ENCODE data around the gene PSMD1. TPM values are rescaled to one million over a fixed set of nuclear protein-coding genes. Genes with fewer than 3 reads are reported as not detected.

Gene PSMD1
- total RNA-seq, 1 experiment from 2014 or later, result 133 TPM

DNA sequence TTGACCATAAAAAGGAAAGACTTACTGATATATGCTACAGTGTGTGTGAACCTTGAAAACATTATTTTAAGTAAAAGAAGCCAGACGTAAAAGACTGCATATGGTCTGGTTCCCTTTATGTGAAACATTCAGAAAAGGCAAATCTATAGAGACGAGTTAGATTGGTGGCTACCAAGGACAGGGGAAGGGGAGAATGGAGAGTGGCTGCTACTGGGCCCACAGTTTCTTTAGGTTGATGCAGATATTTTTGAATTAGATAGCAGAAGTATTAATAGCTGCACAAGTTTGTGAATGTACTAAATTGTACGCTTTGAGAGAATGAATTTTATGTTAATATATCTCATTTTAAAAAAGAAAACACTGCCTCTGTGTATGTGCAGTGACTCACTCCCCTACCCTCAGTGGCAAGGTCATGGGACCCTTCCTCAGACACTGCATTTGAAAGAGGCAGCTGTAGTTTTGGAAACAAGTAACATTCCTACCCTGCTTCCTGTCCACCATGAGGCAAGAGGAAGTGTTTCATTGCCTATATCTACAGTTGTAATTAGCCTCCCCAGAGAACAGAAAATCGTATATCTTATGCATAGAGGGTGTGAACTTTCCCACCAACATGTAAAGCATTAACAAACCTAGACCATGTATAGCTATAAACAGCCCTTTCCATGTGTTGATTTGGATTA lies 111.9 kb downstream of the PSMD1 start:
- H3K4me1 ChIP-seq (ENCODE audit: control insufficient read depth in 1 of 2, insufficient read depth in 2 of 2, low read length in 2 of 2), result no peaks in the 10 kb centered on the region
- POLR2A ChIA-PET, result no interaction called here
- H3K27ac ChIP-seq (ENCODE audit: low read depth, low read length), result no peak overlapping the region
- no peaks in the 10 kb centered on the region for H3K9me3 ChIP-seq (ENCODE audit: control insufficient read depth in 1 of 2, insufficient read depth in 1 of 2, low read depth in 1 of 2, low read length in 2 of 2)
- H3K27me3 ChIP-seq (ENCODE audit: insufficient read depth, low read length), result no peaks in the 10 kb centered on the region
- BruUV-seq (replicated peaks), result no TSS peak
- no peak overlapping the region for H2AFZ ChIP-seq (ENCODE audit: low read depth, low read length, poor library complexity, severe bottlenecking)
- 0 out of 2 replicates have a peak, but pooled peaks cover 4% of the 10 kb centered on the region for H4K20me1 ChIP-seq (ENCODE audit: insufficient read depth)
- H3K9me2 ChIP-seq (ENCODE audit: insufficient read depth), result no peaks in the 10 kb centered on the region
- no peaks in the 10 kb centered on the region for H3K79me2 ChIP-seq (ENCODE audit: insufficient read depth, low read length)
- DNase-seq (ENCODE audit: low read depth, low spot score), result no peak
- no peak overlapping the region for H3K4me2 ChIP-seq (ENCODE audit: low read length)
- TF ChIP-seq ELF1 (IDR thresholded peaks at IDR 0.05; ENCODE audit: borderline replicate concordance, low read depth), result no peak
- TF ChIP-seq POLR2A (IDR thresholded peaks at IDR 0.05; ENCODE audit: borderline replicate concordance, extremely low read depth, insufficient read depth, insufficient read length), result no peak
- H3K9ac ChIP-seq (ENCODE audit: low read length), result no peak overlapping the region
- RAD21 ChIA-PET (ENCODE audit: low non-redundant PET in 1 of 2, low total read pairs in 2 of 2, uncharacterized antibody in 2 of 2, unreplicated experiment in 2 of 2), result no interaction called here
- H3K36me3 ChIP-seq (ENCODE audit: control insufficient read depth in 1 of 2, insufficient read depth in 2 of 2, low read length in 2 of 2), result peaks cover 15 to 52% of the 10 kb centered on the region in 2 experiments; a peak in 3 of 4 replicates
- intact Hi-C loops (cut with micrococcal nuclease), result no loop called here
- no peak overlapping the region for H3K4me3 ChIP-seq (replicated peaks in 1 of 2; ENCODE audit: low read depth in 1 of 2, low read length in 2 of 2)
- ATAC-seq, result no peak
- CTCF ChIA-PET, result no interaction called here

DNA sequence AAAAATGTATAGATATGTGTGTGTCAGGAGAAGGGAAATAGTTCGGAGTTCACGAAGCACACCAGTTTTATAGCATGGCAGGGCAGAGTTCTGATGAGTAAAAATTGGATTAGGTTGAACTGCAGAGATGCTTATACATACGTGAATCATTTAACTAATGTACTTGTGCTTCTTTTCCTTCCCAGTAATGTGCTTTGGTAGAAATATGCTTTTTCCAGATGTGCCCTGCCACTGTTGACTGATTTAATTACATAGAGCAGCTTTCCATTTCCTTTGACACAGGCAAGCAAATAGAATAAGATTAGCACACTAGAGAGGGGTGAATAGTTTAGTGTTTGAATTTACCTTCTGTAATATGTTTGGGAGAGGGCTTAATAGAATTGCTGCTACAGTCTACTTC lies 112.8 kb downstream of the PSMD1 start:
- no peak overlapping the region for H3K4me2 ChIP-seq (ENCODE audit: low read length)
- H3K9ac ChIP-seq (ENCODE audit: low read length), result no peak overlapping the region
- CTCF ChIA-PET, result no interaction called here
- no peaks in the 10 kb centered on the region for H3K9me3 ChIP-seq (ENCODE audit: control insufficient read depth in 1 of 2, insufficient read depth in 1 of 2, low read depth in 1 of 2, low read length in 2 of 2)
- ATAC-seq, result no peak
- POLR2A ChIA-PET, result no interaction called here
- 0 out of 2 replicates have a peak, but pooled peaks cover 4% of the 10 kb centered on the region for H4K20me1 ChIP-seq (ENCODE audit: insufficient read depth)
- intact Hi-C loops (cut with micrococcal nuclease), result no loop called here
- no peak for DNase-seq (ENCODE audit: low read depth, low spot score)
- H3K36me3 ChIP-seq (ENCODE audit: control insufficient read depth in 1 of 2, insufficient read depth in 2 of 2, low read length in 2 of 2), result peaks cover 16 to 58% of the 10 kb centered on the region in 2 experiments; a peak in 3 of 4 replicates
- no peaks in the 10 kb centered on the region for H3K27me3 ChIP-seq (ENCODE audit: insufficient read depth, low read length)
- H2AFZ ChIP-seq (ENCODE audit: low read depth, low read length, poor library complexity, severe bottlenecking), result no peak overlapping the region
- TF ChIP-seq POLR2A (IDR thresholded peaks at IDR 0.05; ENCODE audit: borderline replicate concordance, extremely low read depth, insufficient read depth, insufficient read length), result no peak
- TF ChIP-seq, protein P1, sequence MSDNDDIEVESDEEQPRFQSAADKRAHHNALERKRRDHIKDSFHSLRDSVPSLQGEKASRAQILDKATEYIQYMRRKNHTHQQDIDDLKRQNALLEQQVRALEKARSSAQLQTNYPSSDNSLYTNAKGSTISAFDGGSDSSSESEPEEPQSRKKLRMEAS (IDR thresholded peaks at IDR 0.05), result no peak
- TF ChIP-seq POLR2AphosphoS5 (IDR thresholded peaks at IDR 0.05; ENCODE audit: low read depth, low read length), result no peak
- no peak for TF ChIP-seq CEBPB (IDR thresholded peaks at IDR 0.05; ENCODE audit: low read depth)
- TF ChIP-seq ZNF274 (IDR thresholded peaks at IDR 0.05; ENCODE audit: low read depth, low read length), result no peak
- TF ChIP-seq RAD21 (IDR thresholded peaks at IDR 0.05; ENCODE audit: low read depth), result no peak
- no peak for TF ChIP-seq FOSL1 (IDR thresholded peaks at IDR 0.05; ENCODE audit: low read depth)
- TF ChIP-seq EZH2 (IDR thresholded peaks at IDR 0.05), result no peak
- TF ChIP-seq ELF1 (IDR thresholded peaks at IDR 0.05; ENCODE audit: borderline replicate concordance, low read depth), result no peak
- TF ChIP-seq, protein P2, sequence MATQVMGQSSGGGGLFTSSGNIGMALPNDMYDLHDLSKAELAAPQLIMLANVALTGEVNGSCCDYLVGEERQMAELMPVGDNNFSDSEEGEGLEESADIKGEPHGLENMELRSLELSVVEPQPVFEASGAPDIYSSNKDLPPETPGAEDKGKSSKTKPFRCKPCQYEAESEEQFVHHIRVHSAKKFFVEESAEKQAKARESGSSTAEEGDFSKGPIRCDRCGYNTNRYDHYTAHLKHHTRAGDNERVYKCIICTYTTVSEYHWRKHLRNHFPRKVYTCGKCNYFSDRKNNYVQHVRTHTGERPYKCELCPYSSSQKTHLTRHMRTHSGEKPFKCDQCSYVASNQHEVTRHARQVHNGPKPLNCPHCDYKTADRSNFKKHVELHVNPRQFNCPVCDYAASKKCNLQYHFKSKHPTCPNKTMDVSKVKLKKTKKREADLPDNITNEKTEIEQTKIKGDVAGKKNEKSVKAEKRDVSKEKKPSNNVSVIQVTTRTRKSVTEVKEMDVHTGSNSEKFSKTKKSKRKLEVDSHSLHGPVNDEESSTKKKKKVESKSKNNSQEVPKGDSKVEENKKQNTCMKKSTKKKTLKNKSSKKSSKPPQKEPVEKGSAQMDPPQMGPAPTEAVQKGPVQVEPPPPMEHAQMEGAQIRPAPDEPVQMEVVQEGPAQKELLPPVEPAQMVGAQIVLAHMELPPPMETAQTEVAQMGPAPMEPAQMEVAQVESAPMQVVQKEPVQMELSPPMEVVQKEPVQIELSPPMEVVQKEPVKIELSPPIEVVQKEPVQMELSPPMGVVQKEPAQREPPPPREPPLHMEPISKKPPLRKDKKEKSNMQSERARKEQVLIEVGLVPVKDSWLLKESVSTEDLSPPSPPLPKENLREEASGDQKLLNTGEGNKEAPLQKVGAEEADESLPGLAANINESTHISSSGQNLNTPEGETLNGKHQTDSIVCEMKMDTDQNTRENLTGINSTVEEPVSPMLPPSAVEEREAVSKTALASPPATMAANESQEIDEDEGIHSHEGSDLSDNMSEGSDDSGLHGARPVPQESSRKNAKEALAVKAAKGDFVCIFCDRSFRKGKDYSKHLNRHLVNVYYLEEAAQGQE (IDR thresholded peaks at IDR 0.05; ENCODE audit: low read depth), result no peak
- no peak for TF ChIP-seq TCF7L2 (IDR thresholded peaks at IDR 0.05; ENCODE audit: borderline replicate concordance, extremely low read depth, insufficient read depth, insufficient read length)
- BruUV-seq (replicated peaks), result no TSS peak
- H3K27ac ChIP-seq (ENCODE audit: low read depth, low read length), result no peak overlapping the region
- no peak overlapping the region for H3K4me3 ChIP-seq (replicated peaks in 1 of 2; ENCODE audit: low read depth in 1 of 2, low read length in 2 of 2)
- H3K79me2 ChIP-seq (ENCODE audit: insufficient read depth, low read length), result no peaks in the 10 kb centered on the region
- RAD21 ChIA-PET (ENCODE audit: low non-redundant PET in 1 of 2, low total read pairs in 2 of 2, uncharacterized antibody in 2 of 2, unreplicated experiment in 2 of 2), result no interaction called here
- no peaks in the 10 kb centered on the region for H3K4me1 ChIP-seq (ENCODE audit: control insufficient read depth in 1 of 2, insufficient read depth in 2 of 2, low read length in 2 of 2)
- H3K9me2 ChIP-seq (ENCODE audit: insufficient read depth), result no peaks in the 10 kb centered on the region
